ENCODE measurements around the gene HDAC10.

HDAC10 gene

DNA sequence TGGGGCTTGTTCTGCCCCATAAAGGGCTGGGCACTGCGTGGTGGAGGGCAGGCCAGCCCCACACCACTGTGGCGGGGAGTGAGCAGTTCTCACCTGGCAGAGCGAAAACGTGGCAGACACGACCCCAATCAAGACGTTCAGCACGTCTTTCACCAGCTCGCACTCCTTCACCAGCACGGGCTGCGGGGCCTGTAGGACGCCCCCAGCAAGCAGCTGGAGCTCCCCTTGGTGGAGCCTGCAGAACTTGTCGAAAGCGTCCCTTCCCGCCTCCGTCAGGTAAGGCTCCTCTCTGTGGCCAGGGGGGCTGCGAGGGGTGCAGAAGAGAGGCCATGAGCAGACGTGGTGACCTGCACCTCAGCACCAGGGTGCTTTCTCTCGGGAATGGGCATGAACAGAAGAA, 17.8 kb downstream of the HDAC10 start:
- no peak for DNase-seq

DNA sequence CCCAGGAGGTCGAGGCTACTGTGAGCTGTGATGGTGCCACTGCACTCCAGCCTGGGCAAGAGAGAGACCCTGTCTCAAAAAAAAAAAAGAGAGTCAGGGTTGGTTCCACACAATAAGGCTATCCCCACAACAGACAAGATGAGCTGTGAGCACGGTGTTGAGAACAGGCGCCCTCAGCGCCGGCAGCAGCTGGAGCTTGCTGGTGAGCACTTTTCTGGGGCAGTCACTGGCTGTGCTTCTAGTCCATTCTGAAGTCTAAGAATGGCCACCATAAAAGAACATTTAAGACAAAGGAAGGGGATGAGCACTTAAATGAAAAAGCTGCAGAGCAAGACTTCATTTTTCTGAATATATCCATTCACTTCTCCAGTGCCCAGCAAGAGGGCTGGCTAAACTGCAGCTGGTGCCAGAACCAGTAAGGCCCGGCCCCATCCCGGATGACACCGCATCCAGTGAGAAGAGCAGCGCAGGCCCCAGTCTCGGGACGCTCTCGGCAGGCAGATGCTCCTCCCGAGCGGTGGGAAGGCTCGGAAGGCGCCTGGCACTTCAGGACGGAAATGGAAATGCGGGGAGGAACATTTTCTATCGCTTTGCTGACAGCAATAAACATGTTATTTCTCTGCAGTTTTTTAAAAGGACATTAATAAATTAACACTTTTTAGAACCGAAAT, 18.4 kb downstream of the HDAC10 start:
- no peak for DNase-seq

DNA sequence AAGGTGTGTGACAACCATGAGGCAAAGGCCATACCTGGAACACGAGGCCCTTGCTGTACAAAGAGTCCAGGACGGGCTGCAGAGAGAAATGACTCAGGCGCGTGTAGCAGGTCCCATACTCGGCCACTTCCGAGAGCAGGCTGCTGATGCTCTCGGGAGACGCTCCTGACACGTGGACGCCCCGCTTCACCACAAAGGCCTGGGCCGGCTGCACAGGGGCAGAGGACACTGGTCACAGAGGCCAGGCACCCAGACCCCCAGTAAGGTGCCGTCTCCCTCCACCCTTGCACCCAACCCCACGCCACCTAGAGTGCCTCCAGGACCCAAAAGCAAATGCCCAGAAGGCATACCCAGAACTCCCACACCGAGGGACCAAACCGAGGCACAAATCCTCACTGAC, 21.7 kb downstream of the HDAC10 start:
- no peak for DNase-seq

DNA sequence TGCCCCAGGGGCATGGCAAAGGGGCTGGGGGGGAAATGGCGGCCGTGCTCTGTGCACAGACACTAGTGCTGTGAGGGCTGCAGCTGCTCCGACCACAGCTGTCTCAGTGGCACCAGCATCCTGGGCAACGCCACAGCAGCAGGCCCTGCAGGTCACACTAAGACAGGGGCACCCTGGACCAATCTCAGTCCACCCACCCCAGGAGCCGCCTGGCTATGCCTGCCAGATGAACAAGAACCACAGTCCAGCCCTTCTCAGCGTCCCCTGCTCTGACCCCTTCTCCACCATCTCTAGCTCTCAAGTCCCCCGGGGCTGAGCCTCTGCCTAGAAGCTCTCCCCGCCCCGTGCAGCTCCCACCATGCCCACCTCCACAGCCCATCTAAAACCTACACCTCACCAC, 22.7 kb downstream of the HDAC10 start:
- DNase-seq: no peak

DNA sequence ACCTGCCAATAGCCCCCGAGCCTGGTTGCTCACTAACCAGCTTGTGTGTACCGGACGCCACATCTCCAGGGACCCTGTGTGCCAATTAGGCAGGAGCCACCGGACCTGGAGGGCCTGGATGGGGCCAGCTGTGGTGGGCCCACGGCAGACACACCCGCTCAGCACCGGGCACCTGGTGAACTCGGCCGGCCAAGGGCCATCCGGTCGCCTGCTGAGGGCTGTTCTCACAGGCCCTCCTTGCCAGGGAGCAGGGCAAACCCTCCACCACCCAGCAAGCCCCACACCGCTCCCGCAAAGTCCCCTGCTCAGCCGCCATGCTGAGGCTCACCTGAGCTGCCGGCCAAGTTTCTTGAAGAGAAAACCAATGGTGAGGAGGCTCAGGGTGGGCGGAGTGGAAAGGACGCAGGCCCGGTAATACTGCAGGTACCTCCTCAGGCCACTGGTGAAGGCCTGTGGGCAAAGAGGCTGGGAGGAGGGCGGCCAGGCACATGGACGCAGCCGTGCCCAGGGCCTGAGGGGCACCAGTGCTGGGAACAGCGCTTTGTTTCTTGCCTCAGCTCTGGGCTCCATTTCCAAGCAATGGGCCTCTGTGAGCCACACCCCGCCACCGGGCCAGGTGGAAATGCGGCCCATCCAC, 23.4 kb downstream of the HDAC10 start:
- no peak for DNase-seq

DNA sequence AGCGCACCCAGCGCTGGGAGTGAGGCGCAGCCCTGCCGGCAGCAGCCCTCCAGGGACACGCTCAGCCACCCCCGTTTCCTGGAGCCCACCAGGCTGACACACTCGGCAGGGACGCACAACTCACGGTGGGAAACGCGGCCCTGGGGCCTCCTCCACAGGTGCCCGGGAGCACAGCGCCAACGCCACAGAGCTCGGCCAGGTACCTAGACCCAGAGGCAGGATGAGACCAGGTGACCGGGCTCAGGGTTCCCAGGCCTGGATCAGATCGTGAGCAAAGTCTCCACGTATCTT, 24.2 kb downstream of the HDAC10 start:
- DNase-seq: no peak

DNA sequence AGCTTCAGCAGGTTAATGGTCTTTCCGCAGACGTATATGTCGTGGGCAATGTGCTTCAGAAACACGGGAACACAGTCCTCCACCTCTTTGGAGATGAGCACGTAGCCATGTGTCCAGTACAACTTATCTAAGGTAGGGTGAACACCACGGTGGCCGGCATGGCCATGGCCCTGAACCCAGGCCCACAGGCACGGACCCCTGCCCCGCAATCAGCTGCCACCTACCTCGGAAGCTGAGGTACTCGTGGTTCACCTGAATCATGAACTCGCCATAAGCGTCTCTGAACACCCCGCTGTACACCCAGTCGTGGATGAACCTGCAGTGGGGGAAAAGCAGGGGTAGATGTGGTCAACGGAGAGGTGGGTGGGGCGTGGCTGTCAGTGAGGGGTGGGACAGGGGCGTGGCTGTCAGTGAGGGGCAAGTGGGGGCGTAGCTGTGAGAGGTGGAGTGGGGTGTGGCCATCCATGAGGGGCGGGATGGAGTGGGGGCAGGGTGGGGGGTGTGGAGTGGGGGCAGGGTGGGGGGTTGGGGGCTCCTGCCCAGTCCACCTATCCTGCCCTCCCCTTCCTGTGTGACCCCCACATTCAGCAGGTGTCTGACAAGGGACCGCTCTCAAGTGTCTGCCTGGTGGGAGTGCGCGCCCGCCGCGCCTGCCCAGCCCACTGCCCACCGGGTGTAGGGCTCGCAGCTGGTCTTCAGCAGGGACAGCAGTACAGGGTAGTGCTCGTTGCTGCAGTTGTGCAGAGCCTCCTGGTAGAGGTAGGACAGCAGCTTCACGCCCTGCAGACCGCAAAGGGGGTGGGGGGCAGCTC, 24.8 kb downstream of the HDAC10 start:
- DNase-seq: no peak

DNA sequence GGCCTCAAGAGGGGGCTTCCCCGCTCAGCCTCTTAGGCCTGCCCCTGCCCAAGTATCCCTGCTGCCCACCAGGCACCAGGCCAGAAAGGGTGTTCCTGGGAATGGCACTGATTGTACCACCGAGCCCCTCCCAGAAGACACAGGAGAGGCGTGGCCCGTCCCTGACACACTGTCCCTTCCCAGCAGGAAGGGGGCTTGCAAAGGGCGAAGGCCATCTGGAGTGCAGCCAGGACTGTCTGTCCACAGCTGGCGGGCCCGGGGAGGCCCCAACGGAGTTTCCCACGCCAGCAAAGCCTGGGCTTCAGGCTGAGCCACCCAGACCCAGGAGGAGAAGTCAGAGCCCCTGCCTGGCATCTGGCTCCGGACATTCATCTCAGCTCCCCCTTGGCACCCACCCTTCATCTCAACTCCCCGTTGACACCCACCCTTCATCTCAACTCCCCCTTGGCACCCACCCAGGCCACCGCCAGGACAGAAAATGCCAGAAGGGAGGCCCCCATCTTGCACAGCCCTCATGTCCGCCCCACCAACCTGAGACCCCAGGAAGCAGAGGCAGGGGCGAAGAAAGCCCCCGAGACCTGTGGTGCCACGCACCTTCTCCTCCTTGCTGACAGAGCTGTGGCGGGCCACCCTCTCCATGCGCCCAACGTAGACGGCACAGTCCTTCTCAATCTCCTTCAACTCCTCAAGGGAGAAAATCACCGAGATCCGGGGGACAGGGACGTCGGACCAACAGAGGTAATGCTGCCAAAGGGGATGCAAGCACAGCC, 25.7 kb downstream of the HDAC10 start:
- no peak for DNase-seq

DNA sequence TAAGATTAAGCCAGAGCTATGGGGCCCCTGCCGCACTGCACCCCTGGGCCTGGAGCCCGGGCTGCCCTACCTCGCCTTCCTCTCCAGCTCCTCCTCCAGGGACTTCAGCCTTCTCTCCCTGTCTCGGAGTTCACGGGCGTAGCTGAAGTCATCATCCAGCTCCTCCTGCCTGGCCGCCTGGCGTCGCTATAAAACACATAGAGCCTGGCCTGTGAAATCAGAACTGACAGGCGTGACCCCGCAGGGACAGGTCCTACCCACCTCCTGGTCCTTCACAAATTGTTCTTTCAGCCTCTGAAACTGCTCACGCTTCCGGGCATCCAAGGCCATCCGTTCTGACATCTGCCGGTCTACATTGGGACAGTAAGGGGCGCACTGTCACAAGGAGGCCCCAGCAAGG, 27.0 kb downstream of the HDAC10 start:
- DNase-seq: no peak

DNA sequence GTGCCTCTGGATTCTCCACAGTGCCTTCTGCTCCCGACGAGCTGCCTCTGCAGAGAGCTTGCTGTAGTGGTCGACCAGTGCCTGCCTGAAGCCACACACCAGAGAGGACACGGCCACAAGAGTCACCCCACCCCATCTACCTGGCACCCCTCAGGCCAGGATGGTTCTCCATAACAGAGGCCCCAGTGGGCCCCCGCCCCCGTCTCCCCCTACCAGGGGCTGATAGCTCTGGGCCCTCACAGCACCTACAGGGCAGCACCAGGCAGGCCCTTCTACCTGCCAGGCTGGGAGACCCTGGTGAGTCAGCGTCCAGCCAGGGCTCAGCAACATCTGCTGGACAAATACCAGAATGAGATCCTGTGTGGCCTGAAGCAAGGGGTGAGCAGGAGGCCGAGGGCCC, 28.6 kb downstream of the HDAC10 start:
- DNase-seq: no peak

DNA sequence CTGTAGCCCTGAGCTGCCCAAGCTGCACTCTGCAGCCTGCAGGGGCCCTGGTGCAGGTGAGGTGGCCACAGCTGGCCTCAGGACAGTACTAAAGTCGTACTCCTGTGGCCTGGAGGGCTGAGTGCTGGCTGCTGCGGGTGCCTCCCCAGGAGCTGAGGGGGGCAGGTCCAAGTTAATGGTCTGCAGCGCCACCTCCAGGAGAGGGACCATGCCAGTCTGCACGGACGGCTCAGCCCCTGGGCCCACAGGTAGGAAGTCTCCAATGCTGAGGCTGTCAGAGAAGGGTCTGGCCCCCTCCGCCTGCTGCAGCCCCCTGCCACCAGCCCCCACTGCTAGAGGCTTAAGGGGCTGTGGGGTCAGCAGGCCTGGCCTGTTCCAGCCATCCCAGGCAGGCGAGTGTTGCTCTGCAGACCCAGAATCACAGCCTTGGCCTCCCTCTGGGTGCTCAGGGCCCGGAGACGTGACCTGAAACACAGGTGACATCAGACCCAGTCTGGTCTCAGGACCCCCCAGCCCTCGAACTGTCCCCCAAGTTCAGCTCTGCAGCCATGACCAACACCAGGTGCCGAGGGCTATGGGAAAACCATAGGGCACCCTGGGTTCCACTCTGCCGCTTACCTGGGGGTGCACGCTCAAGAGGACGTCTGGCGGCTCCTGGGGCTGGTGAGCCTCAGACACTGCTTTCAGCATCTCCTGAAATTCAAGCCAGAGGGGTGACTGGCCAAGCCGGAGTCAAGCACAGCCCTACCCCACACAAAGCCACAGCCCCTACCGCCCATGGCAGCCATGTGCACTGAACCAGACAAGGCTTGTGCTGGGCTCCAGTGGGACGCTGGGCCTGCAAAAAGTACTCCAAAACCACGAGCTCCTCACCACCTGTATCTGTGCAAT, 29.4 kb downstream of the HDAC10 start:
- no peak for DNase-seq

DNA sequence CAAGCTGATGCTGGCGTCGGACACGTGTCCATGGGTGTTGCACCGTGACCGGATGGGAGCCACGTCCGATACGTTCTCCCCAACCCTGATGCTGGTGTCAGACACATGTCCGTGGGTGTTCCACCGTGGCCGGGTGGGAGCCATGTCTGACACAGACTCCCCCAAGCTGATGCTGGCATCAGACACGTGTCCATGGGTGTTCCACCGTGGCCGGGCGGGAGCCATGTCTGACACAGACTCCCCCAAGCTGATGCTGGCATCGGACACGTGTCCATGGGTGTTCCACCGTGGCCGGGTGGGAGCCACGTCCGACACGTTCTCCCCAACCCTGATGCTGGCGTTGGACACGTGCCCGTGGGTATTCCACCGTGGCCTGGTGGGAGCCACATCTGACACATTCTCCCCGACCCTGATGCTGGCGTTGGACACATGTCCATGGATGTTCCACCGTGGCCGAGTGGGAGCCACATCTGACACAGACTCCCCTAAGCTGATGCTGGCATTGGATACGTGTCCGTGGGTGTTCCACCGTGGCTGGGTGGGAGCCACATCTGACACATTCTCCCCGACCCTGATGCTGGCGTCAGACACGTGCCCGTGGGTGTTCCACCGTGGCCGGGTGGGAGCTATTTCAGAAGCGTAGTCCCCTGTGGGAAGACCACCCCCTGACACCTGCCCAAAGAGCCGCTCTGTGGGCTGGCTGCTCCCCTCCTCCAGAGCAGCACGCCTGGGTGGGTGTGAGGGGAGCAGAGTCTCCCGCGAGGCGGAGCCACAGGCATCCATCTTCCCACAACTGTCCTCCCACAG, 30.3 kb downstream of the HDAC10 start:
- no peak for DNase-seq

DNA sequence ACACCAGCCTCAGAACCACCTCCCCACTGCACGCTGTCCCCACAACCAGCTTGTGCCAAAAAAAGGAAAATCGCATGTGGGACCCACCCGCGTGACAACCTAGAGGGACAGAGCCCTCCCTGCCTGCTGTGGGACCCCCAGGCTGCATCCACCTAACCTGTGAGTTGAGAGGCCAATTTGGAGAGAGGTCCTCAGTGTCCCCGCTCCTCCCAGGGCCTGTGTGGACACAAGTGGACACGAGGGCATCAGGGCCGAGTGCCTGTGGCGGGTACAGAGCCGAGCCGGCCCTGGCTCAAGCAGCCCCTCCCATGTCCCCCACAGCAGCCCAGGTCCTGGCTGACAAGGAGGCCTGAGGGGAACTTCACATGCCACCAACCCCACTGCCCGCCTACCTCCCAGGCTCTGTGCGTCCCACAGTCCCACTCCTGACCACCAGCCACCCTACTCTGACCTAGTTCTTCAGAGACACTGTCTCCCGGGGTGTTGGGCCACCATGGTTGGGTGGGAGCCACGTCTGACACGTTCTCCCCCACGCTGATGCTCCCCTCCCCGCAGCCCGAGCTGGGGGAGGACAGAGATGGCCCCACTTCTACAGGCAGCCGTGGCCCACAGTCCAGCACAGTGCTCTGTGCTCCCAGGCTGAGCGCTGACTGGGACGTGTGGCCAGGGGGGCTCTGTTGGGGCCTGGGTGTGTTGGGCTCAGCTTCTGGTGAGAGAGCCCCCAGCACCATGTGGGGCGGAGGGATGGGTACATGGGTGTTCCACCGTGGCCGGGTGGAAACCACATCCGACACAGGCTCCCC, 31.1 kb downstream of the HDAC10 start:
- DNase-seq: no peak

DNA sequence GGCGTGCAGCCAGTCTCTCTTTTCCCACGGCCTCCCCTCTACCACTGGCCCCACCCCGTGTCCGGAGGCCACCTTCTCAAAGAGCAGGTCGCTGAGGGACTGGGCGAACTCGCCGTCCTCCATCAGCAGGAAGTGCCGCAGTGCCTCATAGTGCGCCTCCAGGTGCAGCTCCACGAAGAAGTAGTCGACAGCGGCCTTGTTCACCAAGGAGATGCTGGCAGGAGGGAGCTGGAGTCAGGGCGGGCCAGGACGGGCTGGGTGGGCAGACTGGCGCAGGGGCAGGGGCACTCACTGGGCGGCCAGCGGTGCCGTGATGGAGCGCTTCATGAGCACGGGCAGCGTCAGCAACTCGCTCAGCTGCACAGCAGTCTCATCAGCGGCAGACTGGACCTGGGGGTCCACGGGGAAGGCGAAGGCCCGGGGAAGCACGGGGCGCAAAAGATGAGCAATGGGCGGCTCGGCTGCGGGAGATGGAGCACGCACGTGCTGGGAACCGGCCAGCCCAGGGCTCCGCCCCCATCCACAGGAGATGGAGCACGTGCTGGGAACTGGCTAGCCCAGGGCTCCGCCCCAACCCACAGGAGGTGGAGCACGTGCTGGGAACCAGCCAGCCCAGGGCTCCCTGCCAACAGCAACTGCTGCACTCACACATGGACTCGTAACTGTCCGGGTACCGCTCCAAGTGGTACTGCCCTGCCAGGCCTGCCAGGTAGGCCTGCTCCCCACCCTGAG, 31.9 kb downstream of the HDAC10 start:
- peak; percentile 45 for DNase-seq

DNA sequence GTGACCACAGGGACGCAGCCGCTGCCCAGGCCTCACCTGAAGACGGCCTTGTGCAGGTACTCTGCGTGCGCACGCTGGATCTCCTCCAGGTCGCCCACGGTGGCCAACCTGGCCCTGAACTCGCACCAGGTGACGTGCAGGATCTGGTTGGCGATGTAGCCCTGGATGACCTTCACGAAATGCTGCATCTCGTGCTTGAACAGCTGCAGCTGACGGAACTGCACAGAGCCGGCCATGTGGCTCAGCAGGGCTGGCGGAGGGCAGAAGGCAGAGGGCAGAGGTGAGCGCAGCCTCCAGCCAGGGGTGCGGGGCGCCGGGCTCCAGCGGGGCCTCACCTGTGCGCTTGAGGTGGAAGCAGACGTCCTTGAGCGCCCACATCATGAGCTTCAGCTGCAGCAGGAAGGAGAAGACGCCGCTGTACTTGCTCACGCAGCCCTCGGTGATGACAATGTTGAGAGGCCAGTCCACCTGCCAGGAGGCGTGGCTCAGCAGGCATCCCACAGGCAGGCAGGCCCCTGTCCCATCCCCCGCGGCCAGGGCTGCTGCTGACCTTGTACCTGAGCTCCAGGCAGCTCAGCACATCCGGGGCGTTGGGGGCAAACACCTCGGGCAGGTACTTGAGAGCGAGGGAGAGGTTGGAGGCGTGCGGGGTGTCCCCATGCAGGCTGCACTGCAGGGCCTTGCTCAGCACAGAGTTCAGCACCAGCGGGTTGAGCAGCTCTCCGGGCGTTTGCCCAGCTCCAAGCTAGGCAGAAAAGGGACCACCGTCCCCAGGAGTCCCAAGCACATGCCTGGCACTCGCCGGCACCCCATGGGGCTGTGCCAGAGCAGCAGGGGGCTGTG, 32.7 kb downstream of the HDAC10 start:
- DNase-seq: no peak

DNA sequence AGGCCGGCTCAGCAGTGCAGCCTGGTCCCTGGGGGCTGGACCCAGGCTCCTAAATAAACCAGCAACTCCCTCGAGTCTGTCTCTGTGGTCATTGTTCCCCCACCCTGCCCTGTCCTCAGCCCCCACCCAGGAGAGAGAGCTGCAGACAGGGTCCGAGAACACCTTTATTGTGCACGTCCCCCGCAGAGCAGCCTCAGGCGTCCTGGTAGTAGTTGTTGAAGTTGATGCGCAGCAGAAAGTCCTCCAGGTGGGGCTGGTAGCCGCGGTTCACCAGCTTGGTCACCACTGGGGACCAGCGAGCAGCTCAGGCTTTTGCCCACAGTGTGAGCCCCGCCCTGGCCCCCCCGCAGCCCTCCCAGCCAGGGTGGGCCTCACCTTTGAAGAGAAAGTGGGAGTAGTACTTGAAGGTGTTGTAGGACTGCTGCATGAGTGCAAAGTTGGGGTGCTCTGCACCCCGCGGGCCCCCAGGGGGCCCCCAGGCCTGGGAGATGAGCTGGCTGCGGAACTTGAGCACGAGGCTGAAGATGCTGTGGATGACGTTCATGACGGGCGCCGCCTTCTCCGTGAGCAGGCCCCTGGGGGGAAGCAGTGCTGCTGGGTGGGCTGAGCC, 33.4 kb downstream of the HDAC10 start:
- DNase-seq: no peak

DNA sequence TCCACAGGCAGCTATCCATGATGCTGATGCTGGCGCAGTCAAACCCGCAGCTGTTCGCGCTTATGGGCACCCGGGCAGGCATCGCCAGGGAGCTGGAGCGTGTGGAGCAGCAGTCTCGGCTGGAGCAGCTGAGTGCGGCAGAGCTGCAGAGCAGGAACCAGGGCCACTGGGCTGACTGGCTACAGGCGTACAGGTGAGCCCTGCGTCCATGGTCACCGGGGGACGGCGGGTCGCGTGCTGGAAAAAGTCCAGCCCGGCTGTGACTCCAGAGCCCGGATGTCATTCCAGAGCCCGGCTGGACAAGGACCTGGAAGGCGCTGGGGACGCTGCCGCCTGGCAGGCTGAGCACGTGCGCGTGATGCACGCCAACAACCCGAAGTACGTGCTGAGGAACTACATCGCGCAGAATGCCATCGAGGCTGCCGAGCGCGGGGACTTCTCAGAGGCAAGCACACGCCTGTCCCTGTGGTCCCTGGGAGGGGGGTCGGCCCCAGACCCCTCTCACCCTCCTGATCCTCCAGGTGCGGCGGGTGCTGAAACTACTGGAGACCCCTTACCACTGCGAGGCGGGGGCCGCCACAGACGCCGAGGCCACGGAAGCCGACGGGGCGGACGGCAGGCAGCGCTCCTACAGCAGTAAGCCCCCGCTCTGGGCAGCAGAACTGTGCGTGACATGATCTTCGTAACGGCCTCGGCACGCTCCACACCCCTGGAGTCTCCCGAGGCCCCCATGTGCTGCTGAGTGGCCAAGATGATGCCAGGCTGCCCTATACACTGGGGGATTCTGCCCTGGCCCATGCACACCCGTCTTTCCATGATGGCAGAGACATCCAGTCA, 34.2 kb downstream of the HDAC10 start:
- DNase-seq: no peak
